Activated CD8-positive, alpha-beta memory T cell treated with anti-CD3 and anti-CD28 coated beads, Interleukin-2, amount 50 U/mL, for 4 hours (primary cell): Measurements from ENCODE around the gene C22orf39.

Experiments
- DNase-seq: peaks from one replicate; pipeline ENCODE4 v3.0.0-alpha.2; 2020

Gene C22orf39

GRCh38 chr22:19424186-19424500 lies 23.4 kb downstream of the C22orf39 start:
- no peak for DNase-seq

GRCh38 chr22:19422440-19423301 lies 24.8 kb downstream of the C22orf39 start:
- DNase-seq, result no peak

GRCh38 chr22:19420321-19420720 lies 27.2 kb downstream of the C22orf39 start:
- no peak for DNase-seq

DNA sequence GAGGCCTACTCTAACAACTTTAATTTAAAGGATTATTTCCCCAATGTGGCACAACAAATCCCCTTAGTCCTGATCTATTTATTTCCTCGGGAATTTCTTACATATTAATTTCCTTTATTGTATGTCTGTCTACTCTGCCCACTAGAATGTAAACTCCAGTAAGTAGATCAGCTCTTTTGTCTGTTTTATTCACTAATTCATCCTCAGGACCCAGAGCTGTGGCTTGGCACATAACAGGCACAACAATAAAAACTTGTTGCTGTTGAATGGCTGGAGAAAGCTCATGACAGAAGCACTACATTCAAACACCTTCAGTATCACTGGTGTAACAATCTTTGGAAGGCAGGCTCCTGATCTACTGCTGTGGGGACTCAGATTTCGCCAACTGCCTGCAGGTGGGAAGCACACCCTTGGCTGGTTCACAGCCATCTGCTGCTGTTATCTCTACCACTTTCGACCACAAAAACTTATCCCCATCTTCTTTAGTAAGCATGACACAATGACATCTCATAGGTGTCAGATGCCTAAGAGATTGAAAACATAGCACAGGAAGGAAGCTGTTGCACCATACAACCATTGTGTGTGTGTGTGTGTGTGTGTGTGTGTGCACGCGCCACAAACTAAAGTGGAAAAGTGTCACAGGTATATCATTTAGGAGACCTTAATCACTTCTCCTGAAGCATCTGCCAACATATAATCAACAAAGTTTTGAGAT lies 27.9 kb downstream of the C22orf39 start:
- DNase-seq, result no peak

DNA sequence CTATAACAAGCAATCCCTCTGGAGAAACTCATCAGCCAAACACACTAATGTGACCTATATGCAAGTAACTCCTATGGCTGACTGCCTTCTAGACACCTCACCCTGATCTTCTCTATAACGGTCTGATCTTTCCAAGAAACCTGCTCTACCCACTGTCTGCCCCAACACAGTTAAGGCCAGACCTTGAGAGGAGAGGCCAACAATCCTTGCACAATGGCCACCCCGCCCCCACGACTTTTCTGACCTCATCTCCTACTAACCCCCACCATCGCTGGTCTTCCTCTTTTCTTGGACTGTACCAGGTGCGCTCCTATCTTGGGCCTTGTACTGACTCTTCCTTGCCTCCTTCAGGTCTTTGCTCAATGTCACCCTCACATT lies 28.4 kb downstream of the C22orf39 start:
- DNase-seq, result no peak

DNA sequence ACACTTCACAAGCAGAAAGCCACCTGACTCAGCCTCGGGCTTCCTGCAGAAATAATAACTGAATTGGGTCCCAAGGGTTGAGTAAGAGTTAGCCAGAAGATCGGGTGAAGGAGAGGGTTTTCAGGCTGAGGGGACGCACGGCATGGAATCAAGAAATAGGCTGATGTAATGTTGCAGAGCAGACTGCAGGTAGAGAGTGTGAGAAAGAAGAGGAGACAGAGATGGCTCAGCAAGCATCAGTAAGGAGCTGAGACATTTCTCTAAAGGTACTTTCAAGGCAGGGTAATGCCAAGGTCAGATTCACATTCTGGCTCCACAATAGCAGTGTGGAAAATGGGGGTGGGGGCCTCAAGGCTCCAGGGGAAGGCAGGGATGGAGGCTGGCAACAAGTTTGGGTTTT lies 34.6 kb downstream of the C22orf39 start:
- no peak for DNase-seq

DNA sequence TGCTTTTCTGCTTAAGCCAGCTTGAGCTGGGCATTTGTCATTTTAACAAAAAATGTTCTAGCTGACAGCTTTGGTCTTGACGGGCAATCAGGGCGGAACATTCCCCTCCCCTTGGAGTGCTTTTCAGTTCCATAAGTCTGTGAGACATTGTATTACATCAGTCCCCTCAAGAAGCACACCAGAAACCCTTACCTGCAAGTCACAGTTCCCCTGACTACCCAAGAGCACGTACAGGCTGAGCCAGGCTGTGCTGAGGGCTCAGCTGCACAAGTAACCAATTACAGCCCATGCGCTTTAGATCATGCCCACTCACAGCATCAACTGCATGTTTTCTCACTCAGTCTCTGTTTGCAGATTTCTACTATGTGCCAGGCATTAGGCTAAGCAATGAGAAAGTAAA lies 35.0 kb downstream of the C22orf39 start:
- DNase-seq, result no peak

DNA sequence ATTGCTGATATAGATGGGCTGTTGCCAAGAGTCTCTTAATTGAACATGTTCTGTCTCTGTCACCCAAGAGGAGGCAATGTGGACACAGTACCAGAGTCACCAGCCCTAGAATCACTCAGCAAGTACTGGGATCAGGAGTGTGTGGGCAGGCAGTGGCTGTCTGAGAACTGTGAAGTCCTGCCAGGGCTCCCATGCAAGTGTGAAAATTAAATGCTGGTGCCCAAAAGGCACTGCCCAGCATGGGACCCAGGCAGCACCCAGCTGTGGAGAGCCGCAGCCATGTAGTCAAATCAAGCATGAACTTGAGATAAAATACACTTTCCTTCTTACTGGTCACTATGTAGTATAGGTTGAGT lies 35.8 kb downstream of the C22orf39 start:
- no peak for DNase-seq

DNA sequence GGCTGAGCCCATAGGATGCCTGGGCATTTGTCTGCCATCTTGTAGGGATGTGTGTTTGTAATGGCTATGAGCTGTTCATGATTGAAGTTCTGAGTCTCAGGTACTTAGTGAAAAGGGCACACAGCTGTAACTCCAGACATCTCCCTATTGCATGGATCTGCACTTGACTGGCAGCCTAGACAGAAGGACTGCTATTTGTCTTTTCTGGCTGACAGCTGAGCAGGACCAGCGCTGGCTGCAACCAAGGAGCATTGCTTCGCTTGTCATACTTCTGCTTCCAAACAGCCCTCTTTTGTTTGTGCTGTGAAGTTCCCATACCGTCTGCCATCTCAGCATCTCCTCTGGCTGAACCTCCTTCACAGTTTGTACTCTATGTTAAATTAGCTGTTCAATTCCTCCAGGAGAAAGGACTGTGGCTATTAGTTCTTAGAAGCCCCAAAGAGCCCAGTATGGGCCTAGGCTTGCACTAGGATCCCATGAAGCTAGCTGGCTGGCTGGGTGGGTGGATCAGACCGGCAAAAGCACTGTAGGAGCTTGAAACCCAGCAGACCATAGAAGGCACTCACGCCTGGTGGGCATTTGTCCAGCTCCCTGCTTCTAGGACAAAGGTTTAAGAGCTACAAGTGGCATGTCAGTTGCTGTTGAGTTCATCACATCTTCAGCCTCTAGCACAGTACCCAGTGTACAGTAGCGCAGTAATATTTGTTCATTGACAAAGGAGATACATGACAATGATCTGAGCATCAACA lies 36.4 kb downstream of the C22orf39 start:
- no peak for DNase-seq

GRCh38 chr22:19407649-19408606 lies 39.6 kb downstream of the C22orf39 start:
- no peak for DNase-seq

GRCh38 chr22:19406846-19407245 lies 40.7 kb downstream of the C22orf39 start:
- no peak for DNase-seq

DNA sequence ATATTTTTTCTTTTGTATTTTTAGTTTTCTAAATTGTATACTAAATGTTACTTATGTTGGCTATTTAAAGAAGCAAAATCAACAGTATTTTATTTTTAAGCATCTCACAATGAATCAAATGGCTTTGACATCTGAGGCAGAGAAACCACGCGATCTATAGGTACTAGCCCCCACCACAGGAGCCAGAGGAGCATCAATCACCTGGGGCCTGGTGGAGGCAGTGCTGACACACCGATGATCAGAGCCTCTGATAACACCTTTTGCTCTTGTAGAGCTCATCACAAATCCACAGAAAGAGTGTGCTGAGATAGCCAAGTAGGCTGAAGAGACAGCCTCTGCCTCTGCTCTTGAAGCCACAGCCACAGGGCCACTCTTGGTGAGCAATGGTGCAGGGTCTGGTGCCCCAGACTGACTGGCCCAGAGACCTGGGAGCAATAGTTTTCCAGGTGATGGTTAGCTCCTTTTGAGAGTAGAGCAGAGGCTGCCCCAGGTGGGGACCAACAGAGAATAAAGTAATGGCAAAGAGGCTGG lies 41.2 kb downstream of the C22orf39 start:
- no peak for DNase-seq

DNA sequence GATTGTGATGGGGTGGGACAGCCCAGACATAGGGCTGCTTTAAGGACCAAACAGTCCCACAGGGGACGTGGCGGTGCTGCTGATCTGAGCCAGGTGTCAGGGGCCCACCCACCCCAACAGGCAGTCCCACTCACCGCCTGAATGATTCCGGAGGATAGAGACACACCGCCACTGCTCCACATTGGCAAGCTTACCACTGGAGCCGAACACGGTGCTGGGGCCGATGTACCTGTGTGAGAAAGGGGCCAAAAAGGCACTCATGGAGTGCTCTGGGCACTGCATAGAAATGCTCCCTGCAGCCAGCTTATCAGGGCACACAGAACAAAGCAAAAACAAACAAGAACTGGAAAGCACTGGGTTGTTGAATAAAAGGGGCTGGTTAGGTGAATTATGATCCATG lies 41.9 kb downstream of the C22orf39 start:
- no peak for DNase-seq

DNA sequence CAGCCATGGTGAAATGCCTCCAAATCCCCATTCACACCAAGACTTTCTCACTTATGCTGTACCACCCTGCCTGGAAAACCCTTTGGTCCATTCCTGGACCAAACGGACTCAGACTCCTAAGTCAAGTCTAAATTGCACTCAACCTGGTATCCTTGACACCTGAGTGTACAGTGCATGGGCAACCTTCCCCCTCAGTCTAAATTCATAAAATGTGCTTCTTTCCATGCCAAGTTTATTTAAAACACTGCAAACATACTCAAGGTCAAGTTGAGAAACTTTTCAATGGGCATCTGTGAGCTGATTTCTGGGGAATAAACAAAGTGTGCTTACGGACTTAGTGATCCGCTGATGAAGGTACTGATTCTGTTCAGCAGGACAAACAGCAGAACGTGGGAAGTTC lies 42.4 kb downstream of the C22orf39 start:
- DNase-seq, result no peak

- DNase-seq, result no peak
Observed at GRCh38 chr22:19404676-19405075, 42.8 kb downstream of the C22orf39 start.

- no peak for DNase-seq
Observed at GRCh38 chr22:19402642-19403191, 44.8 kb downstream of the C22orf39 start.

DNA sequence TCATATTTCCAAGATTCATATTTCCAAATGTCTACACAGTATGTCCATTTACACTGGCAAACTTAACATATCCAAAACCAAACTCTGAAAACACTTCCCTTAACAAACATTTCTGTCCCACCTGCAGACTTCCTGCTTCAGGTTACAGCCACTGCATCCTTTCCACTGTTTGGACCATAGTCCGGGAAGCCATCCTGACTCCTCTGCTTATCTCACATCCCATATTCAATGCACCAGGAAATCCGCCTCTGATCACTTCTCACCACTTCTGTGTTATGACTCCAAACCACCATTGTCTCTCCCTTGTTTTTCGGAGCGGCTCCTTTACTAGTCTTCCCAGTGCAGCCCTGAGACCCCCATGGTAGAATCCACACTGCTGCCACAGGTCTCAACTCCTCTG lies 46.0 kb downstream of the C22orf39 start:
- DNase-seq, result no peak

- DNase-seq, result no peak
Observed at GRCh38 chr22:19400881-19401280, 46.6 kb downstream of the C22orf39 start.

DNA sequence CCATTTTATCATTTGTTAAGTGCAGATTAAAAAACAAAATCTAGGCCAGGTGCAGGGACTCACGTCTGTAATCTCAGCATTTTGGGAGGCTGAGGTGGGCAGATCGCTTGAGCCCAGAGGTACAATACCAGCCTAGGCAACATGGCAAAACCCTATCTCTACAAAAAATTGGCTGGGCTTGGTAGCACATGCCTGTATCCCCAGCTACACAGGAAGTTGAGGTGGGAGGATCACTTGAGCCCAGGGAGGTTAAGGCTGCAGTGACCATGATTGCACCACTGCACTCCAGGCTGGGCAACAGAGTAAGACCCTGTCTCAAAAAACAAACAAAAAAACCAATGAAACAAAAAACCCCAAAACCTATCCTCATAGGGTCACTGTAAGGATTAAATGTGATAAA lies 48.9 kb downstream of the C22orf39 start:
- DNase-seq, result no peak

DNA sequence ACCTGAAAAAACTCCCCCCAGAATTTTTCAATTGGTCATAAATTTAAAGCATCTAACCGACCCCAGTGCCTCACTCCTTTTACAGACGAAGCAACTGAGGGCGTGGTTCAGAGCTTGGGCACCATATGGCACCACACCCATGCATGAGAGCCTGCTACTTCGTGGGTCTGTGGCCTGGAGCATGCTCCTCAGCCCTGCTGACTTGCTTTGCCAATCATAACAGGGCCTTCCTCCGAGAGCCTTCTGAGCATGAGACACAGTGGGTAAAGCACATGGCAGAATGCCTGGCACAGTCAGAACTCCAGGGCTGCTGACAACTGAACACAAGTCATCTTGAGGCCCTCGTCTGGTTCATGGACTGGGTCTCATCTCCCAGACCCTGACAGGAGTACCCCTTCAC lies 49.3 kb downstream of the C22orf39 start:
- DNase-seq, result no peak

DNA sequence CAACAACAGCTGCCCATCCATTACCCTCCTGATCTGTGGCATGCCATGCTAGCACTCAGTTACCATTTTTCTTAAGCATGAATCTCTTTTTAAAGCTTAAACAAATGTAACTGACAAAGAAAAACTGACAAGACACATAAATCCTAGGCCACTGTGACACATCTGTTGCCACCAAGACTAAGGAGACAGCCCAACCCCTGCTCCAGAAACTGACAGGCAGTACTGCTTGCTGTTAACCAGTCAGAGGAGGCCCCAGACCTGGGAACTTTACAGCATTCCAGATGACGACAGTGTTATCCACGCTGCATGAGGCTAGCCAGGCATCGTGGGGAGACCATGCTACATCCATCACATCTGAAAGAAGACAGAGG lies 49.8 kb downstream of the C22orf39 start:
- no peak for DNase-seq
